ENCODE data around the gene ANKRD37.

- no peak for TF ChIP-seq EP300 (IDR thresholded peaks at IDR 0.05)
- no peak for TF ChIP-seq POLR2A (IDR thresholded peaks at IDR 0.05)
- TF ChIP-seq CTCF (IDR thresholded peaks at IDR 0.05): no peak
- TF ChIP-seq POLR2AphosphoS5 (IDR thresholded peaks at IDR 0.05): no peak
Measured at GRCh38 chr4:185396724-185397385, at the start of gene ANKRD37.
